GM10266 (cell line): Measurements from ENCODE around the gene SERPINE2.

Experiments used
- DNase-seq: peaks from one replicate; pipeline ENCODE4 v3.0.0; 2012; ENCODE audit errors: extremely low spot score
- TF ChIP-seq, protein P1 (sequence below): IDR thresholded peaks from 2 replicates; pipeline ENCODE4 v1.5.1; 2012; ENCODE audit warnings: mild to moderate bottlenecking, low read depth; ENCODE audit not compliant: control insufficient read depth, insufficient read depth; ENCODE audit errors: missing control alignments

Gene SERPINE2

DNA sequence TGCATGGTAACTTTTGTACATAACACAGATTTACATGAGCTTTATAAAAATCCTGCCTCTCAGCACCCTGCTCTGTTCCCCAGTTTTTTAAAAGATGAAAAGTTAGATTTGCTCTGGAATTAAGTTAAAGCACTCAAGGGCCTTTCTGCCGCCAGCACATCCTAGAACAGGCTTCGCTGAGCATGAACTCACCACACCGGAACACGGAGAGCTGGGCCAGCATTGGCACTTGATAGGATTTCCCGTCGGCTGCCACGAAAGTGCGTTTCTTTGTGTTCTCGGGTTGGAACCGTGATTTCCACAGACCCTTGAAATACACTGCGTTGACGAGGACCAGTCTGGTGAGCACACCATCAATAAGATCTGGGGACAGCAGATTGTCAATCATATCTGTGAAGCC lies 47.5 kb downstream of the SERPINE2 start:
- DNase-seq, result no peak
- TF ChIP-seq, protein P1, sequence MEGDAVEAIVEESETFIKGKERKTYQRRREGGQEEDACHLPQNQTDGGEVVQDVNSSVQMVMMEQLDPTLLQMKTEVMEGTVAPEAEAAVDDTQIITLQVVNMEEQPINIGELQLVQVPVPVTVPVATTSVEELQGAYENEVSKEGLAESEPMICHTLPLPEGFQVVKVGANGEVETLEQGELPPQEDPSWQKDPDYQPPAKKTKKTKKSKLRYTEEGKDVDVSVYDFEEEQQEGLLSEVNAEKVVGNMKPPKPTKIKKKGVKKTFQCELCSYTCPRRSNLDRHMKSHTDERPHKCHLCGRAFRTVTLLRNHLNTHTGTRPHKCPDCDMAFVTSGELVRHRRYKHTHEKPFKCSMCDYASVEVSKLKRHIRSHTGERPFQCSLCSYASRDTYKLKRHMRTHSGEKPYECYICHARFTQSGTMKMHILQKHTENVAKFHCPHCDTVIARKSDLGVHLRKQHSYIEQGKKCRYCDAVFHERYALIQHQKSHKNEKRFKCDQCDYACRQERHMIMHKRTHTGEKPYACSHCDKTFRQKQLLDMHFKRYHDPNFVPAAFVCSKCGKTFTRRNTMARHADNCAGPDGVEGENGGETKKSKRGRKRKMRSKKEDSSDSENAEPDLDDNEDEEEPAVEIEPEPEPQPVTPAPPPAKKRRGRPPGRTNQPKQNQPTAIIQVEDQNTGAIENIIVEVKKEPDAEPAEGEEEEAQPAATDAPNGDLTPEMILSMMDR, result no peak

DNA sequence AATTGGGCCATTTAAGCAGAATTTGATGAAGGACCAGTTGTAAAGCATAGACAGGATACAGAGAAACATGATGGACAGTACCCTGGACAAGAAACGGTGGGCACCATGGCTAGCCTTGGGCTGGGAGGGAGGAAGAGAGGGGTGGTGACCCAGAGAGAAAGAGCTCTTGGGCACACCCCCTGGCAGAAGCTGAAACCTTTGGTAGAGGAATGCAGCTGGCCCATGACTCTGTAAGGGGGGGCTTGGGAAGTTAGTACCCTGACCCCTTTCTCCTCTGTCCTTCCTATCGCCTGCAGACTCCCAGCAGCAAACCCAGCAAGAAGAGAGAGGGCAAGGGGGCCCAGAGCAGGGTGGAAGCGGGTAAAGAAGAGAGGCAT lies 49.2 kb downstream of the SERPINE2 start:
- TF ChIP-seq, protein P1, result no peak

DNA sequence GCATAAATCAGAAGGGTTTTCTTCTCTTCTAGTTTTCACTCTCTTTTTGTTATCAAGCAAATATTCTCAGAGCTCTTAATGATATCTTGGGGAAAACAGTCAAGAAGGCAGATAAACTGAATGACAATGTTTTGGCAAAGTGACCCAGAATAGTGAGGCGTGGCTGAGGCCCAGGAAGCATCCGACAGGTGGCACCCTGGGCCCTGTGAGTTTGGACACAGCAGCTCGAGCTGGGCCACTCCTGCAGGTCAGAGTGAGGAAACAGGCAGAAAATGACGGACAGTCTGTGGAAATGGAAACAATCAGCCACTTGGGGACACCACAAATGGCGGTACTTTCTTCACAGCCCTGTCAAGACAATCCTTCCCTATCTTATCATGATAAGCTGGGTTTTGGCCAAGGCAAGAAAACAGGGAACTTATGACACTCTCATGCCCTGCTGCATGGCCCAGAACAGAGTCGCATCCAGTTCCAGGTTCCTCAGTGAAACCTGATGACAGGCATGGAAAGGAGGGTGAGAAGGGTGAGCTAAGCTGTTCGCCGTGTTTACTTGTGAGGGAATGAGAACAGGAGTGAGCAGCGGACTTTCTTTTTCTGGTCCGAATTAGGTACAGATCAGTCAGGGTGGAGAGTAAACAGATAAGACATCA lies 49.8 kb downstream of the SERPINE2 start:
- TF ChIP-seq, protein P1, result peak; percentile 8
- no peak for DNase-seq

More for the DNA sequence above, 49.2 kb downstream of the SERPINE2 start:
- no peak for DNase-seq

DNA sequence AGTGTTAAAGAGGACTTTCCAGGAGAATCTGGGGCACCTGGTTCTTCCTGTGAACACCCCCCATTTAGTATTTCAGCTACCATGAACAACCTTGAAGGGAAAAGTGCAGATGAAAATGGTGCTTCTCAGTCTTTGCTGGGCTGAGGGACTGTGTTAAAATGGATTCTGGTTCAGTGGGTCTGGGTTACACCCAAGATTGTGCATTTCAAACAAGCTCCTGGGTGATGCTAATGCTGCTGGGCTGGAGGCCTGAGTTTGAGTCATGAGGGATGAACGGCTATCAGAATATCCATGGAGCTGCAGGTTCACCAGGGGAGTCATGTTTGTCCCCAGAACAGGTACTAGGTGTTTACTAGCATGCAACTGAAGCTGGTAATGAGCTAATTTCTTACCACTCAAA lies 57.8 kb downstream of the SERPINE2 start:
- no peak for DNase-seq
- TF ChIP-seq, protein P1, result no peak

DNA sequence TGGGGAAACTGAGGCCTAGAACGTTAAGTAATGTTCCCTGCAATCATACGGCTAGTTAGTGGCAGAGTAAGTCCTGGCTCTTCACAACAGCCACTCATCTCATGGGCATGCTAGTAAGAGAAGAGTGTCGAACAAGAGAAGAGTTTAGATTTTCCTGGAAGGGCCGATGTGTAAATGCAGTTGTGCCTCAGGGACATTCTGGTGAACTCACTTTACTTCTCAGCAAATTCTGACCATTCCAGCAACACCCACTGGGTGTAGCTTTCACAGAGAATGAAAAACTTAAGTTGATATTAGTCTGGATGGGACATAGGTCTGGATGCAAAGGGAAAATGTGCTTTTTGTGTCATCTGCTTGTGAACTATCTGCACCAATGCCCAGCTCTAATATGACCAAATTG lies 58.3 kb downstream of the SERPINE2 start:
- no peak for DNase-seq
- TF ChIP-seq, protein P1, result no peak

DNA sequence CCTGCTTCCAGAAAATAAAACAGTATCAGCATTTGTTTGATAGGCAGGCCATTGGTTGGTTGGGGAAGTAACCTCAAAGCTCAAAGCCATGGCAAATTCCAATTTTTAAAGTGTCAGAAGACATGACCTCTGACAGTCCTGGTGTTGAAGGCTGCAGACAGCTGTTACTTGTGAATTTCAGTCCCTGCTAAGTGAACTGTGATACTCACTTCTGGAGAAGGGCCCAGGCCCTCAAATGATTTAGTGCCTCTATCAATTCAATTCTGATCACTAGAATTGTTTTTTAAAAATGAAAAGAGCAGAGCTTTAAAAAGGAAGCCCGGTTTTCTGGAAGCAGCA lies 58.7 kb downstream of the SERPINE2 start:
- no peak for DNase-seq
- TF ChIP-seq, protein P1, result no peak

DNA sequence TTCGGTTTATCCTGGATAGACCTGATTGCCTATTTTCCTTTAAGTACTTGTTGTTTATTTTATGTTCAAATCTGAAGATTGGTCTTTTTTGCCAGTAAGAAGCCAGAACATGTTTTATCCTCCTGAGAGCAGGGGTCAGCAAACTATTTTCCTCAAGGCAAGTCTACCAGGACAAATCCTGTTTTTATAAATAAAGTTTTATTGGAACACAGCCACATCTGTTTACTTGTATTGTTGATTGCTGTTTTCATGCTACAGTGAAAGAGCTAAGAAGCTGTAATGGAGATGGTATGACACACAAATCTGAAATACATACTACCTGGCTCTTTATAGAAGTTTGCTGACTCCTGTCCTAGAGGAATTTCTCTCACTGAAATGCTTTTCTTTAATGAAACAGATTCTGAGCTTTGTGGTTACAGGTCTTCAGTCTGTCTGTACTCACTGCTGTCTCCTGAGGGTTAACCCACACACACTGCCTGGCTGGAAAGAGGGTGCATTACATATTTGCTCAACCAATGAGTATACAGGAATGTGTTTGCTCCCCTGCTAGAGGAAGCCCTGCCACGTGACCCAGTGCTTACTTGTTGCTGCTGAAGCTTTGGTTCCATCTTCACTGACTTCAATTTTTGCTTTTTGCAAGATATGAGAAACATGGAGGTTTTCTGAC lies 59.2 kb downstream of the SERPINE2 start:
- DNase-seq, result no peak
- TF ChIP-seq, protein P1, result no peak
